HG03460 (cell line): Measurements from ENCODE around the gene CAMK1G.

ENCODE experiments used
- ATAC-seq: cut with Tn5 transposase; IDR thresholded peaks from one replicate; pipeline ENCODE4 v1.9.1; 2021; ENCODE audit not compliant: unreplicated experiment

The CAMK1G gene

GRCh38 chr1:209583408-209583807 lies at the start of gene CAMK1G:
Gene CAMK1G (plus strand): TSS chr1:209583714. CDS start chr1:209594984, 11,270 bp downstream.
- ATAC-seq, result no peak

DNA sequence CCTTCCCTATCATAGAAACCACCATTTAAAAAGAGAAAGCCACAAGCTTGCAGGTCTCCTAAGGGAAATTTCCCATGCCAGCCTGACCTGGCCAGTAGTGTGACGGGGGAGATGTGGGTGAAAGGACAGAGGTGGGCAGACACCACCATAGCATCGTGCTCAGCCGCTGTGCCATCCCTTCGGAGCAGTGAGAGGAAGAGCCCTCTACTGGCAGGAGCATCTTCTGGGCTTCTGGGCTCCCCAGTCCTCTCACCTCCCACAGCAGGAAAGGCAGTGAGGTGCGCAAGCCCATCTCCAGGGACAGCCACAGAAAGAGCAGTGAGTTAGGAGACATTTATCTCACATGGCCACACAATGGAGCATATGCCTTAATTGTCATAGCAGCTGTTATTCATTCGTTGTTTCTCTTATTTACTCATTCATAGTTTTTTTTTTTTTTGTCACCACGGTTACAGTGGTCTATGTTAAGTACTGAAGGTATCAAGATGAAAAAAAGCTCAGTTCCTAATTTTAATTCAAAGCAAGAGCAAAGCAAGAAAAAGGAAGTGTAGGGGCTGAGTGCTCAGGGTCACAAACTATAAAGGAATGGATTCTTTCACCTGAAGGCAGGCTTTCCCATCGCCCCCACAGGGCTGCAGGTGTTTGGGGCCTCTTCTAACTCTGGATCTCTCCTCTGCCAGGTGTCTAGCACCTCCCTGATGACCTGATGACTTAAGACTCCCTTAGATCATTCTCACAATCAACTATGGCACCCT lies 48.8 kb upstream of the CAMK1G start:
- ATAC-seq, result no peak

- no peak for ATAC-seq
Measured at GRCh38 chr1:209536843-209537242, 46.7 kb upstream of the CAMK1G start.

GRCh38 chr1:209537336-209538114 lies 46.0 kb upstream of the CAMK1G start:
- no peak for ATAC-seq

- no peak for ATAC-seq
Measured at GRCh38 chr1:209539576-209539975, 43.9 kb upstream of the CAMK1G start.

DNA sequence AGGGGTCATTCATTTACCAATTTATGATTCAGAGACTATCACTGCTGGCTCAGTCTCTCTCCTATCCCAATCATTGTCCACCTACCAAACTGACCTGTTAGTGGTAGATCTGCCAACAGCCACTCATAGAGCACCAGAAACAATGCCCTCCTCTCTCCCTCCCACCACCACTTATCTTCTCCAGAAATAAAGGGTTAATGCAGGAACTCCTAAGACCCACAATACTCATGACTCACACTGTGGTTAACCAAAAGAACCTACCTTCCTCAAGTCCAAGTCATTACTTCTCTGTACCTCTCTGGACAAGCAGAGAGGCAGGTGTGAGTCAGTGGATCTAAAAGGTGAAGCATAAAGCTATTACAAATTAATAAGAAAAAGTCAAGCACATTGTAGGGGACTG lies 40.9 kb upstream of the CAMK1G start:
- ATAC-seq, result no peak

DNA sequence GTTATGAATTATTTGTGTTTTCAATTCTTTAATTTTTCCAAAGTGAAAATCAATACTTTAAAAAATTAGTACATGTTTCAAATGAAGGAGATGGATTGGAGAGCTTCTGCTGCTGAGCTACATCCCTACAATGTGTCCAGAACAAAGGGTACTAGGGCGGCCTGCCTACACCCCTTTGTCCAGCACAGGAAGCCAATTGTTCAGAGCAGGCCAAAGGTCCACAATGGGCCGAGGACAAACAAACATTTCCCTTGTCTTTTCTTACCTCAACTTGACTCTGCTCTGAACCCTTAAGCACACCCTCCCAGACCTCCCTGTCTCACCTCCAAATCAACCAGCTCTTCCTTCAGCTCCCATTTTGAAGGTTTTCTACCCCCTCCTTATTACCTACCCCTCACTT lies 39.4 kb upstream of the CAMK1G start:
- ATAC-seq, result no peak

GRCh38 chr1:209545423-209545822 lies 38.1 kb upstream of the CAMK1G start:
- no peak for ATAC-seq

- no peak for ATAC-seq
Measured at GRCh38 chr1:209546390-209547085, 37.0 kb upstream of the CAMK1G start.

DNA sequence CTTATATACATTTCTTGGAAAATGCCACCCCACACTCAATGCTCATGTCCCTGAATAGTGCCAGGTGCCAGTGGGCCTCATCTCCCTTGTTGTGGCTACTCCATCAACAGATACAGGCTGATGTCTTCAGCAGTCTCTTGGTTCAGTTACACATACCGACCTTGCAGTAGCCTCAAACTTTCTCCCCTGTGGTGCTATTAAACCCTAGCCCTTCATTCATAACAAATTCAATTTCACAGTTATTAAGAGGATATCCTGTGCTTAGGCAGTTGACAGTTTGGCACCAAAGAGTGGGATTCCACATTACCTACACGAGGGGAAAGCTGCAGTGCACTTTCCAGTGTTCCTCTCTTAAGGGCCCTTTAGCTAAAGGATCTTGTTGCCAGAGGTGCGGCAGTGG lies 35.9 kb upstream of the CAMK1G start:
- ATAC-seq, result no peak

GRCh38 chr1:209549443-209550205 lies 33.9 kb upstream of the CAMK1G start:
- ATAC-seq, result no peak

- no peak for ATAC-seq
Measured at GRCh38 chr1:209550519-209550918, 33.0 kb upstream of the CAMK1G start.

DNA sequence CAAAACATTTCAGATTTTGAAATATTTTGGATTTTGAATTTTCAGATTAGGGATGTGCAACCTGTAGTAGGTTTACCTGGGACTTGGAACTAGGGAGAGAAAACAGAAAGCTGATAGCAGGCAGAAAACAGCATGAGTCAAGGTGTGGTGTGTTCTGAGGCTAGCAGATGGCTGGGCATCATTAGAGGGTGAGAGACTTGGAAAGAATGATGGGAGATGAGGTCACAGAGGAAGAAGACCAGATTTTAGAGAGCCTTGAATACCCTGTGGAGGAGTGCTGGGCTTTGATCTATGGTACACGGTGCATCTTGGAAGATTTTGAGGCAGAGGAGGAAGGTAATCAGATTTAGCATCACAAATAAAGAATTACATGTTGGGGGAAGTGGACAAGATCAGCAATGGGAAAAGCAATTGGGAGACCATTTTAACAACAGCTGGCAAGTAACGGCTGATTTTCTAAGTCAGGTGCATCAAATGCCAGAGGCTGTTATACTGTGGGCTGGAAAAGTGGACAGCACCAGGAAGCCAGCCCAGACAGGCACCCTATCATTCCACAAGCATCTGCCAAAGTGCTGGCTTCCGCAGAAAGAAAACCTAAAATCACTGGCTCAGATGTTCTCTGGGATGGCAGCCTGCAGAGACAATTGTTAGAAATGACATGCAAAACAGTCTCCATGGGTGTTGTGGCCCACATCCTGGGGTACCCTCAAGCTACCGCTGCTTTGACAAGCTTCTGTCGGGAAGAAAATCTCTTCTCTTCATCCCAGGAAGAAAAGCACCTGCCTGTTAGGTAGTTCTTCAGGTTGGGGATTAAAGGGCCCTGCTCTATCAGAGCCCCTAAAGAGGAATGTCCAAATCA lies 30.9 kb upstream of the CAMK1G start:
- no peak for ATAC-seq

DNA sequence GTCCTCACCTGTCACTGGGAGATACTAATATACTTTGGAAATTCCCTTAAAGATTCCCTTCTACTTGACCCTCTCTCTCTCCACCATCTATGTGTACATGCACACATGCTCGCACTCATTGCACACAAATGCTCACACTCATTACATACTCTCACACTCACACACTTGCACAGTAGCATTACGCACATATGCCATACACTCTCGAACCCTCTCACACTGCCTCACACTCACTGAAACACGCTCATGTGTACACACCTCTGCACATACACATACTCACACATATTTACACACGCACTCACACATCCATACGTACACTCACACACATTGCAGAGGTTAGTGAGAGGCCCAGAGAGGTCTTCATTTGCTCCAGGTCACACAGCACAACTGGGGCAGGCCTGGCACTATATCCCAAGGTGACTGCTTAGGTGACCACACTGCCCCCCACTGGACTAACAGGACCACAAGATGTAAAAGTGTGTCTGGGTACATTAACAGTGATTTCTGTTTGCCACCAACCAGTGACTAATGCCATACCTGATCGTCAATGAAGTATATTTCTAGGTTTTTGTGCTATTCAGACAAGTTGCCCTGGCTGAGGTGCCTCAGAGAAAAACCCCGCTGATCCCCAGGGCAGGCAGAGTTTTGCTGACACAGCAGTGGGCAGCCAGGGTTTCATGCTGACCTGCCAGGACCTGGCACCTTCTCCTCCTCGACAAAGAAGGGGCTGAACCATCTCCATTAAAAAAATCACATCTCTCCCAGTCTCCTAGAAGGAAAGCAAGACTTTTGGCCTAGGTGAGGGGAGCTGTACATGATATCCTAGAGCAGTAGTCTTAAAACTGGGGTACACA lies 28.5 kb upstream of the CAMK1G start:
- ATAC-seq, result no peak

GRCh38 chr1:209556162-209556690 lies 27.3 kb upstream of the CAMK1G start:
- no peak for ATAC-seq

GRCh38 chr1:209557221-209557620 lies 26.3 kb upstream of the CAMK1G start:
- no peak for ATAC-seq

DNA sequence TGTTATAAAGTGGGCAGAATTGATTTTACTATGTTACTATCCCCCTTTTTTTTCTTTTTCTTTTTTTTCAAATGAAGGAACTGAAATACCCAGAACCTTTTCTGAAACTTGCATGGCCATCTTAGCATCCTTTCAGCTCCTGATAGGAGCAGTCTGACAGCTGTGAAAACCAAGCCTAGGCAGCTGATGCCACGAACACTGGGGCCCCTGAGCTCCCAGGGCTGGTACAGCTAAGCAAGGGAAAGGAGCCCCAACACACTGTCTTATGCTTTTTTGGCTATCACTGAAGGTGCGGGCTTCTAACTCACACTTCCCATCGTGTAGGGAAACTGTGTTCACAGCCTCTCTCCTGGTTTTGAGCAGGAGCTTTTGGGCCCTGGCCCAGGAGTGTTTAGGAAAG lies 23.0 kb upstream of the CAMK1G start:
- ATAC-seq, result no peak

DNA sequence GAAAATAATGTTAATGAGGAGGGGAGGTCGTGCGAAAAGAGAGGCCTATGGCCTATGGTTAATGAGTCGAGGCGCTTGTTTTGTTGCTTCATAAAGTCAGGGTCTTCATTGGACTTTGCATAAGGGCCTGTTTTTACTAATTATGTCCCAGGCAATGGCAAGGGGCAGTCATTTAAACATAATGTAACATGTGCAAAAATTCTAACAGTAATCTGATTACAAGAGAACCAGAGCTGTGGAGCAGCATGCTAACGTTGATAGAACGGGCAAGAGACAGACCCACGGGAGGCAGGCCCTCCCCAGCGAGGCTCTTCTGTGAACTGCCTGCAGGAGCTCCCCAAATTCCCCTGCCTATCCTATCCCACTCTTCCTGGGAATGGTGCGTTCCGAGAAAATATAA lies 22.6 kb upstream of the CAMK1G start:
- no peak for ATAC-seq

DNA sequence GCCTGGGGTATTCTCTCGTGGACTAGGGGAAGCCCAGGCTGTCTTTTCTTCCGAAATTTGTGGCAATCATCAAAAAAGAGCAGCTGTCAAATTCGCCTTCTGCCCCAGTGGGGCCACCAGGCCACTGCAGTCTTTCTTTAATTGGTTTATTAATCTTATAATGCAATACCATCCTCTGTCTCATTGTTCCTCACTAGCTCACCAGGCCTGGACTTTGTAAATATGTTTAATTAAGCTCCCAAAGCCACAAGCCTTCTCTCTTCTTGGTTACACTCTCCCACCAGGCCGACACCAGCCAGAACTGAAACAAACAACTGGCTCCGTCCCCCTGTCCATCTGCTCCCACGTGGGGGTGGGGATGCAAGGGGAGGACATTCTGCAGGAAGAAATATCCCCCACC lies 22.0 kb upstream of the CAMK1G start:
- no peak for ATAC-seq
